Transverse colon (tissue), 4 donors: ENCODE results near the gene WWC1. TPM values are rescaled to one million over a fixed set of nuclear protein-coding genes. Genes with fewer than 3 reads are reported as not detected.

Experiments
- DNase-seq: peaks from one replicate; pipeline ENCODE4 v3.0.0-alpha.2; 2019
- H3K27ac ChIP-seq, 4 donors: fragments of 200-600 bp; sonication (generic); 2 replicates each; pipeline ENCODE4 v1.5.1; 2016 to 2018; ENCODE audit warnings: inconsistent platforms in 4 of 4
- H3K27me3 ChIP-seq: fragments of 200-600 bp; sonication (generic); 2 replicates; pipeline ENCODE4 v1.5.1; 2017; ENCODE audit warnings: inconsistent platforms
- H3K36me3 ChIP-seq, 4 donors: fragments of 200-600 bp; sonication (generic); 2 replicates each; pipeline ENCODE4 v1.5.1; 2017 to 2019; ENCODE audit warnings: inconsistent platforms in 4 of 4
- H3K4me1 ChIP-seq, 4 donors: fragments of 200-600 bp; sonication (generic); 2 replicates each; pipeline ENCODE4 v1.5.1; 2017 to 2020; ENCODE audit warnings: inconsistent platforms in 4 of 4
- H3K4me3 ChIP-seq, 4 donors: fragments of 200-600 bp; sonication (generic); 1 replicate in 1 of 4; 2 replicates in 3 of 4; pipeline versions ENCODE4 v1.5.1 to v1.6.1; 2017 to 2019; ENCODE audit warnings: inconsistent platforms in 4 of 4
- H3K9me3 ChIP-seq, 2 donors: fragments of 200-600 bp; sonication (generic); 2 replicates each; pipeline ENCODE4 v1.5.1; 2017 to 2019; ENCODE audit warnings: inconsistent platforms in 2 of 2
- CTCF ChIP-seq, 5 experiments: fragments of 200-600 bp in 3 of 5; fragments of 450-650 bp in 2 of 5; sonication (generic) in 3 of 5; IDR thresholded peaks; 1 replicate in 2 of 5; 2 replicates in 3 of 5; pipeline ENCODE4 v1.5.1; 2016 to 2017; ENCODE audit warnings: antibody characterized with exemption in 5 of 5, inconsistent platforms in 3 of 5, mild to moderate bottlenecking in 2 of 5, moderate library complexity in 1 of 5
- EP300 ChIP-seq: sonication (generic); formaldehyde crosslinking; IDR thresholded peaks from one replicate; pipeline ENCODE4 v1.6.1; 2017; ENCODE audit warnings: antibody characterized with exemption, low read depth
- POLR2A ChIP-seq: fragments of 450-650 bp; IDR thresholded peaks from one replicate; pipeline ENCODE4 v1.6.1; 2016; ENCODE audit warnings: antibody characterized with exemption, mild to moderate bottlenecking, moderate library complexity
- POLR2AphosphoS5 ChIP-seq, 3 donors: sonication (generic); formaldehyde crosslinking; IDR thresholded peaks; one replicate each; pipeline ENCODE4 v1.6.1; 2016; ENCODE audit warnings: antibody characterized with exemption in 3 of 3
- WGBS, 2 donors: methylation state at CpG; one replicate each; pipeline ENCODE4 v1.1.5; 2018; ENCODE audit warnings: low coverage in 1 of 2; 5-methylcytosine and 5-hydroxymethylcytosine counted together
- in situ Hi-C, 4 donors: fragments of 200-750 bp; cut with MboI; loops; one replicate each; pipeline versions ENCODE4 v1.15.0 to v1.15.1; 2017; ENCODE audit warnings: low sequenced_read_pairs in 3 of 4, low pct_ligation_motif_present in 1 of 4, low pct_unique_long_range_greater_than_20kb in 1 of 4
- intact Hi-C: fragments of 100-400 bp; cut with DNase I; formaldehyde crosslinking; loops from one replicate; pipeline ENCODE4 v1.15.1; 2023; ENCODE audit warnings: low total_unique reads
- total RNA-seq, 4 donors: library from RNA; depleted of rRNA; stranded (reverse); fragments of >200 nt; gene quantifications; one replicate each; pipeline ENCODE4 v1.1.0, GENCODE V29; 2016

WWC1 gene
- total RNA-seq, 4 donors from 2014 or later, result 10.1 to 34.8 (median 16.8) TPM

GRCh38 chr5:168377525-168377924 is 86.1 kb downstream of the WWC1 start:
- in situ Hi-C loops, result no loop called here
- H3K27me3 ChIP-seq, result no peaks in the 10 kb centered on the region
- intact Hi-C loops, result no loop called here
- H3K27ac ChIP-seq, result no peak overlapping the region
- no peak for TF ChIP-seq EP300
- TF ChIP-seq CTCF (IDR thresholded peaks at IDR 0.05), result no peak
- TF ChIP-seq POLR2A, result no peak
- TF ChIP-seq POLR2AphosphoS5 (IDR thresholded peaks at IDR 0.05), result no peak
- no peaks in the 10 kb centered on the region for H3K9me3 ChIP-seq
- no peak for DNase-seq
- no peaks in the 10 kb centered on the region for H3K36me3 ChIP-seq
- H3K4me3 ChIP-seq, result no peak overlapping the region
- WGBS, 2 donors, result 72 to 85% methylated on average over 2 of the region's 2 CpGs
- H3K4me1 ChIP-seq, result no peaks in the 10 kb centered on the region

GRCh38 chr5:168378741-168379140 is 87.3 kb downstream of the WWC1 start:
- DNase-seq, result no peak
- intact Hi-C loops, result no loop called here
- TF ChIP-seq POLR2AphosphoS5 (IDR thresholded peaks at IDR 0.05) (no peak), POLR2A (no peak), CTCF (IDR thresholded peaks at IDR 0.05) (no peak), EP300 (no peak)

GRCh38 chr5:168382421-168382820 is 91.0 kb downstream of the WWC1 start:
- 66 to 81% methylated on average over 3 of the region's 3 CpGs for WGBS, 2 donors
- no peak overlapping the region for H3K27ac ChIP-seq
- no peak overlapping the region for H3K4me3 ChIP-seq
- no peaks in the 10 kb centered on the region for H3K9me3 ChIP-seq
- in situ Hi-C loops (no loop called here), intact Hi-C loops (no loop called here)
- DNase-seq, result no peak
- no peaks in the 10 kb centered on the region for H3K27me3 ChIP-seq
- H3K36me3 ChIP-seq, result no peaks in the 10 kb centered on the region
- H3K4me1 ChIP-seq, result peaks cover 0 to 5% (median 0%) of the 10 kb centered on the region in 4 donors
- TF ChIP-seq POLR2A (no peak), POLR2AphosphoS5 (IDR thresholded peaks at IDR 0.05) (no peak), CTCF (IDR thresholded peaks at IDR 0.05) (no peak)

More at GRCh38 chr5:168378741-168379140, 87.3 kb downstream of the WWC1 start:
- H3K4me3 ChIP-seq, result no peak overlapping the region
- no peaks in the 10 kb centered on the region for H3K27me3 ChIP-seq
- in situ Hi-C loops, result no loop called here
- no peak overlapping the region for H3K27ac ChIP-seq
- WGBS, 2 donors, result 89 to 95% methylated on average over 4 of the region's 4 CpGs
- no peaks in the 10 kb centered on the region for H3K36me3 ChIP-seq
- no peaks in the 10 kb centered on the region for H3K9me3 ChIP-seq
- H3K4me1 ChIP-seq, result peaks cover 0 to 5% (median 0%) of the 10 kb centered on the region in 4 donors

- TF ChIP-seq POLR2A (no peak), EP300 (no peak), POLR2AphosphoS5 (IDR thresholded peaks at IDR 0.05) (no peak), CTCF (IDR thresholded peaks at IDR 0.05) (no peak)
- in situ Hi-C loops (no loop called here), intact Hi-C loops (no loop called here)
- 77% methylated on average over 4 of the region's 4 CpGs; no CpG with 5 or more reads in 1 of the 2 donors for WGBS, 2 donors
- DNase-seq, result no peak
- no peaks in the 10 kb centered on the region for H3K4me1 ChIP-seq
- H3K4me3 ChIP-seq, result no peak overlapping the region
- no peaks in the 10 kb centered on the region for H3K27me3 ChIP-seq
- no peak overlapping the region for H3K27ac ChIP-seq
- H3K36me3 ChIP-seq, result no peaks in the 10 kb centered on the region
- peaks cover 0 to 6% of the 10 kb centered on the region in 2 donors for H3K9me3 ChIP-seq
Measured at GRCh38 chr5:168390491-168390890, 99.0 kb downstream of the WWC1 start.
